ENCODE data around the gene PDE11A.

Gene PDE11A

DNA sequence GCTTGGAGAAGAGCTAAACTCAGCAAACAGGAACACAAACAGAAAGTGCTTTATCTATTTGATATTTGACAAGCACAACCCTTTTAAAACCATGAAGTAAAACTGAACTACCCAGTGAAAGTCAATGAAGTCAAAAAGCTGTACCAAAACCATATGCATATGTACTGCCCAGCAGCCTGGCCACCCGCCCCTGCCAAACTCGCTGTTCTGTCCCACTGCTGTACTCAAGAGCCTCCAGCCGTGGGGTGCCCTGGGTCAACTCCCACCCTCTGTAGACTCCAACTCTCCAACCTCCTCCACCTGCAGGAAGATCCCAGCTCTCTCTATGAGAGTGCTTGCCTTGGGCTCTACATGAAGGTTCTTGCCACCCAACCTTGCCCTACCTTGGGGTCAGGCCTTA, 411.8 kb downstream of the PDE11A start:
- no peak for DNase-seq

DNA sequence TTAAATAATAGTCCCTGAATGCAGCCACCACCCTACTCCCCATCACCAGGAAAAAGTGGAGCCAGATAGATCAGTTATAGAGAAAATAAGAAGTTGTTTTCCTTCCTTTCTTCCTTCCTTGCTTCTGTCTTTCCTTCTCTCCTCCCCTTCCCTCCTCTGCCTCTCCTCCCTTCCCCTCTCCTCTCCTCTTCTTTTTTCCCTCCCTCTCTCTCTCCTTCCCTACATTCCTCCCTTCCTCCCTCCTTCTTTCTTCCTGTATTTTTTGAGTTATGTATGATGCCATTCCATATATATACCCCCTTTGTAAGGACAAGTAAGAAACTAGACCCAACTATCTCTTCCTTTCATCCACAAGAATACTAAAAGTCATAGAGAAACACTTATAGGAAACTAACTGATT, 414.3 kb downstream of the PDE11A start:
- DNase-seq, result no peak

DNA sequence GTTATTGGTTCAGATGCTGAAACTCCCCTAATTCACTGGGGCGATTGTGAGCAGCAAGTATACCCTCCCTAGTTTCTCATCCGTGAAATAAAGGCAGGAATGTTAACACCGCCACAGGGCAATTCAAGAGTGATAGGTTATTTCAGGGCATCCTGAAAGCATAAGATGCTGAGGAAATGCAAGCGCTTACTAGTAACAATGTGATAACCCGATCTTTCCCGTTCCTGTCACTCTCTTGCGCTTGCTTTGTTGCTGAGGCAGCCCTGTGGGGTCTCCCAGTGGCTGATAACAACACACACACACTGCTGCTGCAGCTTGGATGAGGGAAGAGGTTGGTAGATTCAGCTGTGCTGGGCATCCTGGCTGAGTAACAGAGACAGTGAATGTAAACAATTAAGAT, 420.7 kb downstream of the PDE11A start:
- no peak for DNase-seq

DNA sequence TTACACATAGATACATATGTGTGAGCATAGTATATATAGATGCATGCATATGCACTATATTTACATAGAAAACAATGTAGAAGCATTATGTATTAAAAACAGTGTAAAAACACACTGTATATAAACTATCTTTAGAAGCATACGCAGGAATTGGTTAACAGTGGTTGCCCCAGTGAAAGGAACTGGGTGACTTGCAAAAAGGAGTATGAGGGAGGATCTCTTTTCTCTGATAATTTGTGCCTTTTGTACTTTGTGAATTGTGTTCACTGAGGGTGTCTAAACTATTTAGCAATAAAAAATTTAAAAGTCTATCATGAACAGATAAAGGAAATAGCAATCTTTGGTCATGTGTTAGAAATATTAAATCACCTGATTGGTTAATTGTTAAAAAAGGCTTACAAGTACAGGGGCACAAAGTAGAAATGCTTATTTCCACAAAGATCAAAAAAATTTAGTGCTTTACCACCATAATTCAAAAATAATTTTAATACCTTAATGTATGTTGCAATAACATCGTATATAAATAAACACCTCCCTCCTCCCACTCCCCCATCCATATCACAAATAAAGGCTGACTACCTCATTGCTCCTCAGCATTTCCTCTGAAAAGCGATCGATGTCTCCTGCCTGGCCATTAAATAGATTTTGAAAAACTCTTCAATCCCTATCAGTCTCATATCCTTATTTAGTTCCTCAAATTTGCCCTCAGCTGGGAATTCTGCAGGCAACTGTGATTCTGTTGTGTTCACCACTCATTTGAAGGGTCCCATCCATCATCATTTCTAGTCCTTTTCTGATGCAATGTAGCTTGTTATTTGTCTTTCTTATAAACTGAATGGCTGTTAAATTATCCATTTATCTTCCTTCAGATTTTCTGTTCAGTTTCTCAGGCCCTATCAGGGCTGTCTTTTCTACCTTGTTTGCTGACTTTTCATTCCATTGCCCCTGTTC, 422.7 kb downstream of the PDE11A start:
- DNase-seq, result no peak

DNA sequence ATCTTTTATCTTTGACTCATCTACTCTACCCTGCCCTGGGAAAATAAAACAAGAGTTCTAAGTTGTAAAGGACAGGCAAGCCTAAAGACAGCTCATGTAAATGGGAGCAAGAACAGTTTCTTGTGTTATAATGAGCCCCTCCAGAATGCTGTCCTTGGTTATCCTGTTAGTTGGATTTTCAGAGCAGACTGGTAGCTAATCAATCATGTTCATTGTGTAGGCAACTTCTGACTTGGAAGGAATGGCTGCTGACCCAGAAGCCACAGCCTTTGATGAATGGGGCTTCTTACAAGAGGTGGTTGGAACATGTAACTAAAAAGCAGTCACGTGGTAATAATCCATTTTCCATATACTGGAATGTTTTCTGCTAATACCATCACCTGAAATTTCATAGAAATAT, 425.8 kb downstream of the PDE11A start:
- DNase-seq, result no peak

DNA sequence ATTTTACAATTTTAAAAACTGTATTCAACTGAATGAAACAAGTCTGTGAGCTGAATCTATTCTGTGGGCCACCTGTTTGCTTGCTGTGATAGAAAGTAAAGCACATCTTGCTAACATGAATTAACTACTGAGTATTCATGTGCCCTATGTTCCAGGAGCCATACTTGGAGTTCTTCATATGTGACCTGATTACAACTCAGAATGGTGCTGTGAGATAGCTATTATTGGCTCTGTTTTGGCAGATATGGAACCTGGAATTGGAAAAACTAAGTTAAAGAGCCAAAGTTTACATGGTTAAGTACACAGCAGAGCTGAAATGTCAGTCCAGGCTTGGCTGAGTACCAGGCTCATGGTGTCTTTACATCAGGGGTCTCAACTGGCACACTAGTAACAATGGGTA, 426.3 kb downstream of the PDE11A start:
- no peak for DNase-seq

DNA sequence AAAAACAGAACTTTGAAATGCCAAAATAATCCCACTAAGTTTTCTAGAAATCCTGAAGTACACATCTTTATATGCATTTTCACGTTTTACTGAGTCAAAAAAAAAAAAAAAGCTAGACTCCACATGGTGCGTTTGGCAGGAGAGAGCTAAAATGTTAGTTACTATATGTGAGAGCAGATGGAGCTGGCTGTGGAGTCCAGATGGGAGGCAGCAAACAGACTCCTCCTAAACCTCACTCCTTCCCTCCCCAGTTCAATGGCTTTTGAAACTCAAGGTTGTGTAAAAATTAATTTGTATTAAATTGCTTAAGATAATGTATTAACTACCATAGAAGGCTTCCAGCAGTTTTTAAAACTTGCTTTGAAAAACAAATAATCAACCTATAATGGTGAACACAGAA, 431.2 kb downstream of the PDE11A start:
- no peak for DNase-seq

DNA sequence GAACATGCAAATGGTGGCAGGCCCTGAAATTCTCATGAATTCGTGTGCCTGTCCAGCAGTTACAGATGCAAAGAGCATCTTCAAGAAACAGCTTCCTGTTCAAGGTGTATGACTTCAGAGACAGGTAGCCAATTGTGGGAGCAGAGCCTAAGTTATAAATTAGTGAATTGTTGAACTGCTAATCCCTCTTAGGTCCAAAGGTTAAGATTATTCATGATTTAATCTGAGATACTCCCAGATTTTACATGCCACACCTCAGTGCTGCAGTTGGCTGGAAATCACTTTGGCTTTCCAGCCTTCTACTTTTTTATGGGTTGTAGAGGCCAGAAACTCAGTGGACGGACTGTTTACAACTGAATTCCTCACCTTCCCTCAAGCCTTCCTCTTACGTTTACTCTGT, 432.2 kb downstream of the PDE11A start:
- no peak for DNase-seq

DNA sequence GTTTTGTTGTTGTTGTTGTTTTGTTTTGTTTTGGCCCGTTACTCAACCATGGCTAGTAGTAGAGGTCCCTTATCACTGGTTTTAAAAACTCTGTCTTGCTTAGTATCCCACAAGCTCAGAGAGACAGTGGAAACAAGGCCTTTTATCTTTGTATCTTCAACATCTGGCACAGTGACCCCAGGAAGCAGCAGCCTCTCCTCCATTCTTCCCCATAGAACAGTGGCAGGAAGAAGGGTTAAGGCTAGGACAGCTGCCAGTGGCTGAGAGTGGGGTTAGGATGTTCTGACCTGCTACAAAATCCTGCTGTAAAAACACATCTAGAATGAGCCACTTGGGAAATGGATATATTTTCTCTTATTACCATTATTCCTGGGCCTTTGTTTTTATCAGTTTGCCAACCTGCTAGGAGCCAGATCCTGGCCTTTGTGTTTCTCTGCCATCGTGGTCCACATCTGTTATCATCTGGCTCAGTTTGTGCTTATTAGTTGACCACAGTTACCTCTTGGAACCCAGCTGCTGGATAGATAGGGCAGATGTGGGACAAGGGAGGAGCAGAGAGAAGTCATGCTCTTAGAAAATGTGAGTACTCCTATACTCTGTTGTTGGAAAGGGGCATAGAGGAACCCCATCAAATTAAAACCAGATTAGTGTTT, 433.2 kb downstream of the PDE11A start:
- no peak for DNase-seq

DNA sequence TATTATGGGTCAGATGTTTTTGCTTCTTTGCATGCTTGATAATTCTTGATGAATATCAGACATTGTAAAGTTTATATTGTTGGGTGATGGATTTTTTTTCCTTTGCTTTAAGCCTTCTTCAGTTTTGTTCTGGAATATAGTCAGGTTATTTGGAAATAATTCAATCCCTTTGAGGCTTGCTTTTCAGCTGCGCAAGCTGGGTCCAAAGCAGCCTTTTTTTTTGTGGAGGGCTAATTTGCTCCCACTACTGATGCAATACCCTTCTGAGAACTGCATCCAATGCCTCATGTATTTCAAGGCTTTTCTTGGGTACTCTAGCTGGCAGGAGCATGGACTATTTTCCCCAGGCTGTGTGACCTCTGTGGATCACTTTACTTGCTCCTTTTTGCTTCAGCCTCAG, 434.1 kb downstream of the PDE11A start:
- no peak for DNase-seq

DNA sequence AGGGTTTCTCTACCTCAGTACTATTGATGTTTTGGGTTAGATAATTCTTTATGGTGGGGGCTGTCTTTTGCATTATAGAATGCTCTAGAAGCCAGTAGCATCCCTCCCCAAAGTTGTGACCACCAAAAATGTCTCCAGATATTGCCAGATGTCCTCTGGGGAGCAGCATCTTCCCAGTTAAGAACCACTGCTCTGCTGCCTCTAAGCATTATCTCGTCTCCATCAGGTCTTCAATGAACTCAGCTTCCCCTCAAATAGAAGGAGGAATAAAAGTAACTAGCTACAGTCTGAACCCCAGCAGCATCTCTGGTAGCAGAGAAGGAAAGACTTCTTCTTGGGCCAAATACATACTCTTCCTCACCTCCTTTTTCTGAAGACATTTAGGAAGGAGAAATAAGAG, 435.9 kb downstream of the PDE11A start:
- DNase-seq, result no peak

DNA sequence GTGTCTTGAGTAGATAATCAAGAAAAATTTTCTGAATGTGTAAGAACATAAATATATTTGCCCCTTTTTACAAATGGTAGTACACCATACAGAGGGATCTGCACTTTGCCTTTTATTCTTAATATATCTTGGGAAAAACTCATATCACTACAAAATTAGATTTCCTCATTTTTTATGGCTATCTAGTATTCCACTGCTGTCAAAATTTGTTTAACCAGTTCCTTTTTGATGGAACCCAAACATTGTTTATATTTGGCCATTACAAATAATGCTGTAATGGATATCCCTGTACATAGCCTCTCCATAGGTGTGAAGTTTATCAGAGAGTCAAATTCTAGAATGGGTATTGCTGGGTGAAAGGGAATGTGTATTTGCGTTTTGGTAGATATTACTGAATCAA, 436.9 kb downstream of the PDE11A start:
- no peak for DNase-seq

DNA sequence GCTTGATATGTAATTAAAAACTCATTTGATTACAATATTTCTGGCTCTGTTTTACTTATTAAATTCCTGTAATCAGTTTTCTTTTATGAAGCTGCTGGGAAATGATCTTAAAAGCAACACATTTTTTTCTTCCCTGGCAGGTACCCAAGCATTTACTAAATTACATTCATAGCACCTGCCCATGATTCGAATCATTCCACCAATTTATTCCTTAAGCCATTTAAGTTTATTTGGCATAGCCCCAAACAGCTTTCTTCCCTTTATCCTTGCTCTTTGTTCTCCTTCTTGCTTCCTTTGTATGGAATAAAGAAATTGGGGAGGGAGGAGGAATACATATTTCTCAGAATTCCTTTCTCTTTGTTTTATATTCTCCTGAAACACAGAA, 438.7 kb downstream of the PDE11A start:
- DNase-seq, result no peak

DNA sequence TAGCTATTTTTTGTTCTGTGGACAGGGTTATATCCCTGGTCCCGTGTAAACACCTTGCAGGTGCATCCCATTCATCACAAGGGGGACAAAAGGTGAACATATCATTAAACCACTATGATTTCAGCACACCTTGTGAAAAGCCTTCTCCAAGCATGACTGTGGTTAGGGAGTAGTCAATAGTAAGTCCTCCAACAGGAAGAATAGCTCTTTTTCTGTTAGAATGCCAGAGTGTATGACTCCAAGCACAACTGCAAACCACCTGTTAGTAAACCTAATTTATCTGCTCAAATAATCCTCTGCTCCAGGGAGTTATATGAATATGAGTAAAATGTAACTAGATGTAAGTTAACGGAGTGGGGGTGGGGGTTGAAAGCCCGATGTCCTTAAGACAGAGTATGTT, 439.5 kb downstream of the PDE11A start:
- DNase-seq, result no peak

DNA sequence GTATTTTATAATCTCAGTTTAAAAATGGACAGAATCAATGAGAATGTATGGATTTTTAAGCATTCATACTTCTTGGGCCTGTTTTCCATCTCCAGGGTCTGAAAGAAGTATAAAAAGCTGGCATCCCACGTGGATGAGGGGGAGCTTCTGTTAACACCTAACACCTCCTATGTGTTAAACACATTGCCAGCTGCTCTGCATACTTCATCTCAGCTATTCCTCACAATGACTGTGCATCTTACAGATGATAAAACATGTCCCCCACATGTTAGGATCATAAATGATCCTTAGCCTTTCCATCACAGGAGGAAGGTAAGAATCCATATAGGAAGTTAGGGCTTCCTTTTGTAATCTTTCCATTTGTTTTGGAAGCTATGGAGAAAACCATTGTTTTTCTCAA, 440.9 kb downstream of the PDE11A start:
- no peak for DNase-seq

DNA sequence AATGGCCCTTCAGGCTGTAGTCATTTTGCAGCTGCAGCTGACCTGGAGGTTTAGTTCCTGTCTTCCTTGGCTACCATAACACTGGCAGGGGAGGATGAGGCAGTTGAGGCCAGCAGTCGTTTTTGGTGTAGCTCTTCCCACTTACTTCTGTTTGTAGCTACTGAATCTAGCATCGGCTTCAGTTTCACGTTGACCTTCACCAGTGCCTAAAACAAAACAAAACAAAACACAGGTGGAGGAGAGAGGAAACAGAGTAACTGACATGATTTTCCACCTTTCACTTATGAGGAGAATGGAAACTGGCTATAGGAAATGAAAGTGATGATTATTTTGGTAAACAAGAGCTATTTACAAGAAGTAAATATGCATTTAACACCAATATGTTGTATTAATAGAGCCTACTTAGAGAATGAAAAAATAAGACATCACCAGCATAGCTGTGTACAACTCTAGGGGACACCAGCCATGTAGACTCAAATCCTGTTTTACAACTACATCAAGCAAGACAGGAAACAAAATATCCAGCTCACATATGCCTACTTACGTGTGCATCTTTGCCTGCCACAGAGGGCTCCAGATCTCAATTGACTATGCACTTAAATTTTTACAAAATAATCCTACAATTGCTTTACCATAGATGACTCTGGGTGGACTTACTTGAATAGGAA, 443.1 kb downstream of the PDE11A start:
- no peak for DNase-seq

DNA sequence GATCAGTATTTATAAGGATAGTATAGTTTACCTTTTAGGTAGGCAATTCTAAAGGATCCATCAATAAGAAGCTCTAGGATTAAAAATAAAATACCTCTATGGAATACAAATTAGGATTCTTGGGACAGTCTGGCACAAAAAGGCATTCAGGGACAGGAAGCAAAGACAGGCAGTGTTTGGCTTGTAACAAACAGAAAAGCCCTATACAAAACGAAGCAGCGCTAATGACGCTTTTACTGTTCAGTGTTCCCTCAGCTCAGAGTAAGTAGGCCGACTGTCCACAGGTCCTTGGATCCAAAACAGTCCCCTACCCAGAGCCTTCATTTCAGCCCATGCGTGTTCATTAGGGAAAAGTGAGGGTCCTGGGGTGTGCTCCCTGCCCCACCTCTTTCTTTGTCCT, 443.7 kb downstream of the PDE11A start:
- DNase-seq, result no peak

DNA sequence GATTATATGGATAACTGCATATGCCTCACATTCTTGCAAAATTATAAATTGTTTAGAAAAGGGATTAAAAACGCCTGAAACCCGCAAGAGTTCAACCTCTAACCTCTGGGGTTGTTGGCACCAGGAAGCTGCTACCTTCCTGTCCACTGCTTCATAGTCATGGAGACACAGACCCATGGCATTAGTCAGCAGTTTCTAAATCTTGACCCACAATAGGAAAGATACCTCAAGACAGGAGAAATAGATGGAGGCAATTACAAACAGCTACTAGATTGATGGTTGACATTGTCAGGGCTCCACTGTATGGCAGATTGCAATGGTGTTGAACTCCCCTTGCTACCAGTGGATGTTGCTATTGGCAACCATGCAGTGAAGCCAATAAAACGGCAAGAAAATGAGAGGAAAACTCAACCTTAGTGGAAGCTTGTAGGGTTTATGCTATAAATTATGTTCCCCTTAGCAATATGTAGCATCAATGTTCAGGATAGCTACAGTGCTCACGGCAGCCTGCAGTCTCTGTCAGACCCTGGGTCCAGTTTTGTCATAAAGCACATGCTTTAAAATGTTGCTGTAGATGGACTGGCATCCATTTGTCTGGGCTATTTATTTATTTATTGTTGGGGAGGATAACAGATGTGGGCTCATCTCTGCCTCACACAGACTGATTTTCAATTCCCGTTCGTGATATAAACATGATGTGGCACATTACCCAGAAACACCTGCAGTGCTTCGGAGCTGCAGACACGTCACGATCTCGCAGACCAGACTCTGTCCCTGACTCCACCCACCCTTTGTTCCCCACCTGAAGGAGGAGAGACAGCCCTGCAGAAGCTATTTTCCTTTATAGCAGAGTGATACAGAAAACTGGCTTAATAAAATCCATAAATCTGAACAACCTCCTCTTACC, 446.6 kb downstream of the PDE11A start:
- no peak for DNase-seq

DNA sequence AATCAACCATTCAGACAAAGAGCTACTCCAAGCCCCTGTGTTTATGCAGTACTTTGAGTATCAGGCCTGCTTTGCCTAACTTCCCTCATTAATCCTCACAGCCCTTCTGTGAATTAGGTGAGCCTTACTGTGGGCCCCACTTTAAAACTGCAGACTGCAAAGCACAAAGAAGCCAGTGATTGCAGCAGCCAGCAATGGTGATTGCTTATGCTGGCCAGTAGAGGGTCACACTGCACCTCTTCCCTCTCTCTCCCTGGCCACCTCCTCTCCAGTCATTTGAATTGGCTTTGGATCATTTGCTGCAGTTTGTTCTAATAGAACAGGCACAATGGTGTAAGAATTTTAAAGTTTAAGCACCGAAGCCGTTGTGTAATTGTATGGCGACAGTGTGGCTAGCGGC, 450.1 kb downstream of the PDE11A start:
- DNase-seq, result no peak

DNA sequence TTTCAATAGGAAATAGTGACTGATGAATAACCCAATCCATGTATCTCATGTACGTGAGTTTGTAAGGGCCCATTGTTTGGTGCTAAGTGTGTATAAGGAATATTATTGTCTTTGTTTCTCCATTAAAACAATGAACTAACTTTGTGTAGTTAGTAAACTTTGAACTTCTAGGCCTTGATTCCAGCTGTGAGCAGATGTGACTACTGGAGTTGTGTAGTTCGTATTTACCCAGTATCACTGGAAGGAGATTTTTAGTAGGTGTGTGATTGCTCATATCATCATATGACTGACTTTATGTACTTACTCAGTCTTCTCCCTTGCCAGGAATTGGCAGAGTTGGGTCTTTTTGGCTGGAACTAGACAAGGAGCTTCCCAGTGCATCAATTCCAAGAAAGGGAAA, 452.6 kb downstream of the PDE11A start:
- no peak for DNase-seq

DNA sequence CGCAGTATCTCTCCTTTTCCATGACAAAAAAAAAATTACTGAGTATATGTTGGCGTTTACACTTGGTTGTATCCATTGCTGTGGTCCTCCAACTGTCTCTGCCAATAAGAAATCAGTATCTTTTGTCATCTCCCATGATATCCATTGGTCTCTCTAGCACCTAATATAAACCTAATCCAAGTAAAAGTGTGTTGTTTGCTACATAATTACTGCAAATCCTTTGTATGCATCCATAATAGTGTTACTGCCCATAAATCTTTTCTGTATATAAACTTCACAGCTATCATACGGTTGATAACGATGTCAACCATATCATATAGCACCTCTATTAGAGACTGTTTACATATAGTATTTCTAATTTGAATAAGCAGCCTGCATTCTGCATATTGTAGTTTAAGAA, 453.1 kb downstream of the PDE11A start:
- DNase-seq, result no peak

DNA sequence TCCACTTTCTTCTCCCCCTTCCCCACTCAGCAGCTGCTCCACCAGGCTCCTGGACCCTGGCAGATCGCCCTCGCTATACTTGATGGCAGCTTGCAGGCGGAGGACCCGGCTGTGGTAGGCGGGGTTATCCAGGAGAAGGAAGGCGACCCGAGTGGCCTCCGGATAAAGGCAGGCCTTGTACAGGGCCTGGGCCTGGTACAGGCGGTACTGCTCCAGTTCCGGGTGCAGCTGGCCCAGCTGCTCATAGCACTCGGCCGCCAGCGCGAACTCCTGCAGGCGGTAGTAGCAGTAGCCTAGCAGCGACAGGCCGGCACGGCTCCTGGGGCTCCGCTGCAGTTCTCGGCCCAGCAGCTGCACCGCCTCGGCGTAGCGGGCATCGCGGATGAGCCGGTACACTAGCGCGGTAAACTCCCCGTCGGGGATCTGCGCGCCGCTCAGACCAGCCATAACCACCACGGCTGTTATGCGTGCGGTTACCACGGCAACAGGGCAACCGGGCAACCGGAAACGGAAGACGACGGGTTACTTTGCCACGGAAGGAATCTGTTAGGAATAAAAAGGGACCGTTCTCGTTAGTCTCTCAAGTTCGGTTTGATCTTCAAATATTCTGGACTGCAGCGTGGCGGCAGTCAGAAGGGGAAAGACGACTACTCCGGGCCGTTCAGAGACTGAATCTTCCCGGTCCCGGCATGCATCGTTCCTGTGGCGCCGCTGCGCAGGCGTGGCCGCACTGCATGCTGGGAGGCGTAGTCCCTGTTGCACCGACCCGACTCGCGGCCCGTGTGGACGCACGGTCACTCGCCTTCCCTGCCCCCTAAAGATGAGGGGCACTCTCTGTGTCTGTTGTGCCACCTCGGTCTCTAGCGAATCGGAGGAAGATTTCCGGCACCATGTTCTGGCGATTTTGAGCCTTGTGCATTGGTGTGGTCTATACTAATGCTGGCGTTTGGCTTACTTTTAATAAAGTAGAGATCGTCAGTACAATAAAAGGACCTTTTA, 454.0 kb downstream of the PDE11A start:
- DNase-seq, result peak; percentile 83

Data from MV-4-11 (cell line).